Measurements from ENCODE around the gene ISCA2. TPM values are rescaled to one million over a fixed set of nuclear protein-coding genes. Genes with fewer than 3 reads are reported as not detected.

ISCA2 gene
- total and polyA plus RNA-seq, 2 experiments from 2014 or later: 21.5 to 80.2 TPM

GRCh38 chr14:74541225-74541624 is 47.7 kb downstream of the ISCA2 start:
- no peak overlapping the region for H3K27ac ChIP-seq
- 86% methylated on average over 3 of the region's 3 CpGs for whole genome bisulfite sequencing (ENCODE audit: low lambda C conversion rate, missing lambda C conversion rate)
- no peaks in the 10 kb centered on the region for H3K36me3 ChIP-seq (replicated peaks; ENCODE audit: insufficient read depth, low read depth)
- H3K9me3 ChIP-seq (ENCODE audit: low read depth): no peaks in the 10 kb centered on the region
- TF ChIP-seq EZH2phosphoT487 (IDR thresholded peaks at IDR 0.05; ENCODE audit: low read depth, severe bottlenecking, unreplicated experiment) (no peak), EZH2 (IDR thresholded peaks at IDR 0.05; ENCODE audit: borderline replicate concordance) (no peak)
- TF ChIP-seq, protein P1, sequence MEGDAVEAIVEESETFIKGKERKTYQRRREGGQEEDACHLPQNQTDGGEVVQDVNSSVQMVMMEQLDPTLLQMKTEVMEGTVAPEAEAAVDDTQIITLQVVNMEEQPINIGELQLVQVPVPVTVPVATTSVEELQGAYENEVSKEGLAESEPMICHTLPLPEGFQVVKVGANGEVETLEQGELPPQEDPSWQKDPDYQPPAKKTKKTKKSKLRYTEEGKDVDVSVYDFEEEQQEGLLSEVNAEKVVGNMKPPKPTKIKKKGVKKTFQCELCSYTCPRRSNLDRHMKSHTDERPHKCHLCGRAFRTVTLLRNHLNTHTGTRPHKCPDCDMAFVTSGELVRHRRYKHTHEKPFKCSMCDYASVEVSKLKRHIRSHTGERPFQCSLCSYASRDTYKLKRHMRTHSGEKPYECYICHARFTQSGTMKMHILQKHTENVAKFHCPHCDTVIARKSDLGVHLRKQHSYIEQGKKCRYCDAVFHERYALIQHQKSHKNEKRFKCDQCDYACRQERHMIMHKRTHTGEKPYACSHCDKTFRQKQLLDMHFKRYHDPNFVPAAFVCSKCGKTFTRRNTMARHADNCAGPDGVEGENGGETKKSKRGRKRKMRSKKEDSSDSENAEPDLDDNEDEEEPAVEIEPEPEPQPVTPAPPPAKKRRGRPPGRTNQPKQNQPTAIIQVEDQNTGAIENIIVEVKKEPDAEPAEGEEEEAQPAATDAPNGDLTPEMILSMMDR (IDR thresholded peaks at IDR 0.05; ENCODE audit: poor library complexity): no peak
- no peak overlapping the region for H3K4me3 ChIP-seq
- H3K27me3 ChIP-seq: no peaks in the 10 kb centered on the region
- no peak overlapping the region for H2AFZ ChIP-seq
- H3K9me2 ChIP-seq (replicated peaks; ENCODE audit: insufficient read depth): no peaks in the 10 kb centered on the region
- H3K79me2 ChIP-seq: no peaks in the 10 kb centered on the region
- H3K4me2 ChIP-seq: no peak overlapping the region
- H4K20me1 ChIP-seq (ENCODE audit: insufficient read depth, poor library complexity, severe bottlenecking): no peaks in the 10 kb centered on the region
- H3K4me1 ChIP-seq (ENCODE audit: insufficient read depth): no peaks in the 10 kb centered on the region
- DNase-seq (ENCODE audit: low spot score): no peak

GRCh38 chr14:74542056-74542685 is 48.6 kb downstream of the ISCA2 start:
- H3K79me2 ChIP-seq: no peaks in the 10 kb centered on the region
- no peak overlapping the region for H2AFZ ChIP-seq
- no peaks in the 10 kb centered on the region for H3K27me3 ChIP-seq
- 93% methylated on average over 10 of the region's 10 CpGs for WGBS (ENCODE audit: low lambda C conversion rate, missing lambda C conversion rate)
- no peak overlapping the region for H3K27ac ChIP-seq
- no peak overlapping the region for H3K4me3 ChIP-seq
- no peaks in the 10 kb centered on the region for H3K36me3 ChIP-seq (replicated peaks; ENCODE audit: insufficient read depth, low read depth)
- H3K4me1 ChIP-seq (ENCODE audit: insufficient read depth): no peaks in the 10 kb centered on the region
- no peaks in the 10 kb centered on the region for H3K9me3 ChIP-seq (ENCODE audit: low read depth)
- DNase-seq (ENCODE audit: low spot score): no peak
- TF ChIP-seq EZH2phosphoT487 (IDR thresholded peaks at IDR 0.05; ENCODE audit: low read depth, severe bottlenecking, unreplicated experiment): no peak
- TF ChIP-seq EZH2 (IDR thresholded peaks at IDR 0.05; ENCODE audit: borderline replicate concordance): no peak
- TF ChIP-seq, protein P1 (IDR thresholded peaks at IDR 0.05; ENCODE audit: poor library complexity): no peak
- H3K4me2 ChIP-seq: no peak overlapping the region
- H3K9me2 ChIP-seq (replicated peaks; ENCODE audit: insufficient read depth): no peaks in the 10 kb centered on the region
- no peaks in the 10 kb centered on the region for H4K20me1 ChIP-seq (ENCODE audit: insufficient read depth, poor library complexity, severe bottlenecking)

- Histone ChIP-seq H3K4me1 (ENCODE audit: insufficient read depth) (peaks cover 7% of the 10 kb centered on the region), H3K27ac (no peak overlapping the region), H3K4me2 (no peak overlapping the region), H4K20me1 (ENCODE audit: insufficient read depth, poor library complexity, severe bottlenecking) (no peaks in the 10 kb centered on the region), H3K79me2 (no peaks in the 10 kb centered on the region), H3K9me2 (replicated peaks; ENCODE audit: insufficient read depth) (no peaks in the 10 kb centered on the region), H3K36me3 (replicated peaks; ENCODE audit: insufficient read depth, low read depth) (no peaks in the 10 kb centered on the region), H3K27me3 (no peaks in the 10 kb centered on the region), H3K9me3 (ENCODE audit: low read depth) (no peaks in the 10 kb centered on the region), H2AFZ (no peak overlapping the region), H3K4me3 (no peak overlapping the region)
- DNase-seq (ENCODE audit: low spot score): no peak
- TF ChIP-seq EZH2 (IDR thresholded peaks at IDR 0.05; ENCODE audit: borderline replicate concordance) (no peak), EZH2phosphoT487 (IDR thresholded peaks at IDR 0.05; ENCODE audit: low read depth, severe bottlenecking, unreplicated experiment) (no peak)
- TF ChIP-seq, protein P1 (IDR thresholded peaks at IDR 0.05; ENCODE audit: poor library complexity): no peak
- WGBS (ENCODE audit: low lambda C conversion rate, missing lambda C conversion rate): 94% methylated on average over 5 of the region's 5 CpGs
Observed at GRCh38 chr14:74543771-74544438, 50.3 kb downstream of the ISCA2 start.

All from hepatocyte (in vitro differentiated cells).